ENCODE data around the gene HOXB3.

HOXB3 gene

GRCh38 chr17:48569674-48570324 lies 20.2 kb downstream of the HOXB3 start:
- no peak for DNase-seq (ENCODE audit: low read depth in 2 of 2)

GRCh38 chr17:48569240-48569582 lies 20.8 kb downstream of the HOXB3 start:
- no peak for DNase-seq (ENCODE audit: low read depth in 2 of 2)

GRCh38 chr17:48568499-48569239 lies 21.4 kb downstream of the HOXB3 start:
- DNase-seq (ENCODE audit: low read depth in 2 of 2), result no peak

- no peak for DNase-seq (ENCODE audit: low read depth in 2 of 2)
These were observed 22.2 kb downstream of the HOXB3 start for GRCh38 chr17:48567646-48568354.

- no peak for DNase-seq (ENCODE audit: low read depth in 2 of 2)
These were observed 22.8 kb downstream of the HOXB3 start for GRCh38 chr17:48567209-48567608.

- no peak for DNase-seq (ENCODE audit: low read depth in 2 of 2)
These were observed 23.3 kb downstream of the HOXB3 start for GRCh38 chr17:48566717-48567116.

GRCh38 chr17:48565925-48566710 lies 23.9 kb downstream of the HOXB3 start:
- no peak for DNase-seq (ENCODE audit: low read depth in 2 of 2)

GRCh38 chr17:48565022-48565554 lies 25.0 kb downstream of the HOXB3 start:
- no peak for DNase-seq (ENCODE audit: low read depth in 2 of 2)

GRCh38 chr17:48564188-48565021 lies 25.6 kb downstream of the HOXB3 start:
- no peak for DNase-seq (ENCODE audit: low read depth in 2 of 2)

- no peak for DNase-seq (ENCODE audit: low read depth in 2 of 2)
These were observed 26.2 kb downstream of the HOXB3 start for GRCh38 chr17:48563867-48564187.

- DNase-seq (ENCODE audit: low read depth in 2 of 2), result no peak
These were observed 26.6 kb downstream of the HOXB3 start for GRCh38 chr17:48563385-48563838.

- DNase-seq (ENCODE audit: low read depth in 2 of 2), result no peak
These were observed 27.1 kb downstream of the HOXB3 start for GRCh38 chr17:48562934-48563333.

GRCh38 chr17:48561884-48562810 lies 27.9 kb downstream of the HOXB3 start:
- no peak for DNase-seq (ENCODE audit: low read depth in 2 of 2)

GRCh38 chr17:48559840-48560817 lies 29.9 kb downstream of the HOXB3 start:
- DNase-seq (ENCODE audit: low read depth in 2 of 2), result no peak

GRCh38 chr17:48559122-48559839 lies 30.8 kb downstream of the HOXB3 start:
- DNase-seq (ENCODE audit: low read depth in 2 of 2), result no peak

GRCh38 chr17:48558831-48559121 lies 31.3 kb downstream of the HOXB3 start:
- no peak for DNase-seq (ENCODE audit: low read depth in 2 of 2)

GRCh38 chr17:48558057-48558830 lies 31.8 kb downstream of the HOXB3 start:
- no peak for DNase-seq (ENCODE audit: low read depth in 2 of 2)
